AG10803 (cell line): ENCODE data around the gene N4BP3.
A peak's percentile ranks its signal among the peaks of the same experiment; 100 is the strongest.

Experiments
- DNase-seq: peaks from one replicate; pipeline ENCODE4 v3.0.0; 2010; ENCODE audit warnings: low read depth
- H3K4me3 ChIP-seq: 2 replicates; pipeline ENCODE4 v1.5.1; 2011; ENCODE audit warnings: mild to moderate bottlenecking, low read length, control low read depth
- TF ChIP-seq, protein P1 (sequence below): conservative IDR thresholded peaks from 2 replicates; pipeline ENCODE4 v1.5.1; 2011; ENCODE audit warnings: mild to moderate bottlenecking, low read length, control low read depth, inconsistent platforms

The N4BP3 gene

DNA sequence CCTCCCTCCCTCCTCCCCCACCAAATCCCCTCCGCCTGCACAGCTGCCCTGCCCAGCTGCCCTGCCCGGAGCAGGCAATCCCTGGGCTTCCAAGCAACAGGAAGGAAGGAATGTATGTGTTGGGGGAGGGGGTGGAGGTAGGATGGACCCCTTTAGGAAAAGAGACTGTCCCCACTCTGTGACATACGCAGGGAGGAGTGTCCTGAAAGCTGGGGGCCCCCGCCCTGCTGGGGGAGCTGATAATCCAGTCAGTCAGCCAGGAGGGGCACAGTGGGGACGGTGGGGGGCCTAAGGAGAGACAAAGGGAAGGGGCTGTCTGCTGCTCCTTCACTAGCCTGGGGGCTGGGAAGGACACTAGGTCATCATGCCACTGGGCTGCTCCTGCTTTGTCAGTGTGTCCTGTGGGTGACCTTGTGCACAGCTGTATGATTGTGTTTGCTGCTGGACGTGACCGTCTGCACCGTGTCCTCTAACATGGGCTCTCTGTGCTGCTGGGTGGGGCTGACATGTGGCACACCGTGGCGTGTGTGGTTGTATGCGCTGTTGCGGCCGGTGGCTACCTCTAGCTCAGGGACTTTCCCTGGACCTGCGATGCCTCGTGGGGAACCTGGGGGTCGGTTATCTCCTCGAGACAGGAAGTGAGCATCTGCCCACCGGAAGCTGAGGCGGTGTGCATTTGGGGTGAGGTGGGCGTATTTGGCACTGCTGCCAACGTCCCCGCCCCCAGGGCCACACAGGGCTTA lies 3.0 kb downstream of the N4BP3 start:
- H3K4me3 ChIP-seq = no peak overlapping the region
- TF ChIP-seq, protein P1, sequence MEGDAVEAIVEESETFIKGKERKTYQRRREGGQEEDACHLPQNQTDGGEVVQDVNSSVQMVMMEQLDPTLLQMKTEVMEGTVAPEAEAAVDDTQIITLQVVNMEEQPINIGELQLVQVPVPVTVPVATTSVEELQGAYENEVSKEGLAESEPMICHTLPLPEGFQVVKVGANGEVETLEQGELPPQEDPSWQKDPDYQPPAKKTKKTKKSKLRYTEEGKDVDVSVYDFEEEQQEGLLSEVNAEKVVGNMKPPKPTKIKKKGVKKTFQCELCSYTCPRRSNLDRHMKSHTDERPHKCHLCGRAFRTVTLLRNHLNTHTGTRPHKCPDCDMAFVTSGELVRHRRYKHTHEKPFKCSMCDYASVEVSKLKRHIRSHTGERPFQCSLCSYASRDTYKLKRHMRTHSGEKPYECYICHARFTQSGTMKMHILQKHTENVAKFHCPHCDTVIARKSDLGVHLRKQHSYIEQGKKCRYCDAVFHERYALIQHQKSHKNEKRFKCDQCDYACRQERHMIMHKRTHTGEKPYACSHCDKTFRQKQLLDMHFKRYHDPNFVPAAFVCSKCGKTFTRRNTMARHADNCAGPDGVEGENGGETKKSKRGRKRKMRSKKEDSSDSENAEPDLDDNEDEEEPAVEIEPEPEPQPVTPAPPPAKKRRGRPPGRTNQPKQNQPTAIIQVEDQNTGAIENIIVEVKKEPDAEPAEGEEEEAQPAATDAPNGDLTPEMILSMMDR = no peak
- DNase-seq = no peak

DNA sequence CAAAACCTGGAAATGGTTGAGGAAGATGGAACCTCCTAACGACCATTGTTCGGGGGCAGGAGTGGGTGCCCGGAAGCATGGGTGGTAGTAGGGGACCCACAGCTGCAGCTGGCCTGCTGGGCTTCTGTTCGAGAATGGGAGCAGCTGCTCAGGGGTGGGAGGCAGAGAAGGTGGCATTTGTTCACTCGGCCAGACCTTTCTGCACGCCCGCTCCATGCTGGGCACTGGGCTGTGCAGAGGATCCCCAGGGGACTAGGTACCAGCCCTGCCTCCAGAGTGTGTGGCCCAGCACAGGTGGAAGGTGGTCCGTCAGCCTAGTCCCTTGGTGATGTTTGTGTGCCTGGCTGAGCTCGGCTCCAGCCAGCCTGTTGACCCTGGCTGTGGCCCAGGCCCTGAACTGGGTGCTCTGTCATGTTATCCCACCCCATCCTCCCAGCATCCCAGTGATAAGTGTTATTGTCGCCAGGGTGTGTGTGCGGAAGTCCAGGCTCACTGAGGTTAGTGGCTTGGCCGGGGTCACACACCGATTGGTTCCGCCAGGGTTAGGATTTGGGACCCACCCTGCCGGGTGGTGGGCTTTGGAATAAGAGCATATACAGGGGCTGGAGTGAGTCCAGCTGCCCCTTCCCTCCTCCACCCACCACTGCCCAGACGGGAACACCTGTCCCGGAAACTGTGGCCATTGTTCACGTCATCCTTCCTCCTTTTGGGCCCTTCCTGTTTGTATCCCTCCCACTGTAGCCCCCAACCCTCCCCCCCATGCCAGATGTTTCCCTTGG lies 4.8 kb downstream of the N4BP3 start:
- H3K4me3 ChIP-seq = no peak overlapping the region
- DNase-seq = no peak

DNA sequence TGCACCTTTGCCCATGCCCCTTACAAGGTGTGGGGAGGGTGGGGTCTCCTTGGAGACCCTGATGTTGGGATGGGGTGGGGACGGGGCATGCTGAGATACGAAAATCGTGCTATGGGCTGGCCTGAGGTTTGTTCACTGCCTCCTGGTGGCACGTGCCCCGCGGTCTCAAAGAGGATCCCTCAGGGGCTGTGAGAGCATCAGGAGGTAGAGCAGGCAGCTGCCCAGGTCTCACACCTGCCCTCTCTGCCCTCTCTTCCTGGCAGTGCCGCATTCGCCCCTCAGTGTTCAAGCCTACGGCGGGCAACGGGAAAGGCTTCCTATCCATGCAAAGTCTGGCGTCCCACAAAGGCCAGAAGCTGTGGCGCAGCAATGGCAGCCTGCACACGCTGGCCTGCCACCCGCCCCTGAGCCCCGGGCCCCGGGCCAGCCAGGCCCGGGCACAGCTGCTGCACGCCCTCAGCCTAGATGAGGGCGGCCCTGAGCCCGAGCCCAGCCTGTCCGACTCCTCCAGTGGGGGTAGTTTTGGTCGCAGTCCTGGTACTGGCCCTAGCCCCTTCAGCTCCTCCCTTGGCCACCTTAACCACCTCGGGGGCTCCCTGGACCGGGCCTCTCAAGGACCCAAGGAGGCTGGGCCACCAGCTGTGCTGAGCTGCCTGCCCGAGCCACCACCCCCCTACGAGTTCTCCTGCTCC lies 6.7 kb downstream of the N4BP3 start:
- TF ChIP-seq, protein P1 = no peak
- no peak overlapping the region for H3K4me3 ChIP-seq
- no peak for DNase-seq

More for the DNA sequence above, 4.8 kb downstream of the N4BP3 start:
- TF ChIP-seq, protein P1 = no peak

DNA sequence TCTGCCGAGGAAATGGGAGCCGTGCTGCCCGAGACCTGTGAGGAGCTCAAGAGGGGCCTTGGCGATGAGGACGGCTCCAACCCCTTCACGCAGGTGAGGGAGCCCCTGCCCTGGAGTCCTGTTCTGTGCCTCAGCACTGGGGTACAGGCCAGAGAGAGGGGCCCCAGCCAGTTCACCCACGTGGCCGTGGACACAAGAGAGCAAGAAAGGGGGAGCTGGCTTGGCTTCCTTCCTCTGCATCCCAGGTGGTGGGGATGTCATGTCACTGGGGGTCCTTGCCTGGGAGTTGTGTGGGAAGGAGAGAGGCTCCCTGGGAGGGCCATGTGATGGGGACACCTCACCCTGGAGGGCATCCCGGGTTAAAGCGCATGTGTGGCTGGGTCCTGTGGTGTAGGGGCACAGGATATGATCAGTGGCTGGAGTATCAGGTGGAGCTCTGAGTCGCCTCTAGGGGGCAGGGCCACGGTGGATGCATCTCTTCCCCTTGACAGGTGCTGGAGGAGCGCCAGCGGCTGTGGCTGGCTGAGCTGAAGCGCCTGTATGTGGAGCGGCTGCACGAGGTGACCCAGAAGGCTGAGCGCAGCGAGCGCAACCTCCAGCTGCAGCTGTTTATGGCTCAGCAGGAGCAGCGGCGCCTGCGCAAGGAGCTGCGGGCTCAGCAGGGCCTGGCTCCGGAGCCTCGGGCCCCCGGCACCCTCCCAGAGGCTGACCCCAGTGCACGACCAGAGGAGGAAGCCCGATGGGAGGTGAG lies 7.5 kb downstream of the N4BP3 start:
- TF ChIP-seq, protein P1 = peak; percentile 42
- DNase-seq = peak; percentile 44
- H3K4me3 ChIP-seq = peak overlapping the region; percentile 39

DNA sequence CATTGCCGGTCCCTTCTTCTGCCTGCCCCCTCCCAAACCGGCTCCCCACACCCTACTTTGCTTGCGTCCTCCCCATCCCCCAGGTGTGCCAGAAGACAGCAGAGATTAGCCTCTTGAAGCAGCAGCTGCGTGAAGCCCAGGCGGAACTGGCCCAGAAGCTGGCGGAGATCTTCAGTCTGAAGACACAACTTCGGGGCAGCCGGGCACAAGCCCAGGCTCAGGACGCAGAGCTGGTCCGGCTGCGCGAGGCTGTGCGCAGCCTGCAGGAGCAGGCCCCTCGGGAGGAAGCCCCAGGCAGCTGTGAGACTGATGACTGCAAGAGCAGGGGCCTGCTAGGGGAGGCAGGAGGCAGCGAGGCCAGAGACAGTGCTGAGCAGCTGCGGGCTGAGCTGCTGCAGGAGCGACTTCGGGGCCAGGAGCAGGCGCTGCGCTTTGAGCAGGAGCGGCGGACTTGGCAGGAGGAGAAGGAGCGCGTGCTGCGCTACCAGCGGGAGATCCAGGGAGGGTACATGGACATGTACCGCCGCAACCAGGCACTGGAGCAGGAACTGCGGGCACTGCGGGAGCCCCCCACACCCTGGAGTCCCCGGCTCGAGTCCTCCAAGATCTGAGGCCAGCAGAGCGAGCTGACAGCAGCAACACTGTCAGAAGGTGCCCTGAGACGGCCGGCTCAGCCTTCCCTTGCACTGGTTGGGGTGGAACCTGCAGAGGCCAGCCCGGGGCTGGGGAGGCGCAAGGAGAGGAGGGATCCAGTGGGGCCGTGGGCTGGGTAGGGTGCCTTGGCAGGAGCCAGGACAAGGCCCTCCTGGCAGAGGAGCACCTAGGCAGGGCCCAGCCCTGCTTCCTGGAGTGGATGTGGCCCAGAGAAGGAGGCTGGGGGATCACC lies 8.3 kb downstream of the N4BP3 start:
- peak overlapping the region; percentile 39 for H3K4me3 ChIP-seq
- TF ChIP-seq, protein P1 = no peak
- peak; percentile 25 for DNase-seq

DNA sequence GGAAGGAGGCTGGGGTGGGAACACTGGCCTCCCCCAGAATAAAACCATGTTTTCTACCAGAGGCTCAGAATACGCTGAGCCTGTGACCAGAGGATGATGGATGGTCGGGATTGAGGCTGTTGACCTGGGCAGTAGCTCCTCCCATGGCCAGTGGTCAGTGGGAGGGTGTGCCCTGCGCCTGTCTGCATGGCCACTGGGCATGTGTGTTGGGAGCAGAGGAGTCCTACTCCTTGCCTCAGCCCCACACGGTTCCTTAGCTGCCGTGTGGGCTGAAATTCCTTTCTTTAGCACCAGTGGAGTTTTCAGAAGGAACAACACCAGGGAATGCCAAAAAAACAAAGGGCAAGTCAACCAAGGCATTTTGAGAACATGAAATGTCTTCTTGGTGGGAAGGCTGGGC lies 9.0 kb downstream of the N4BP3 start:
- TF ChIP-seq, protein P1 = no peak
- no peak for DNase-seq
- no peak overlapping the region for H3K4me3 ChIP-seq
